HG02884 (cell line): Measurements from ENCODE around the gene AOAH.
"Not testable (repeated sequence)": the region's sequence is repeated elsewhere in the genome, so short reads cannot be mapped to it uniquely, and the experiment has no call there.

ENCODE experiments used
- ATAC-seq: cut with Tn5 transposase; IDR thresholded peaks from one replicate; pipeline ENCODE4 v1.9.1; 2021; ENCODE audit warnings: mild to moderate bottlenecking, moderate library complexity; ENCODE audit not compliant: unreplicated experiment

Gene AOAH

GRCh38 chr7:36521133-36521532 lies 203.2 kb downstream of the AOAH start:
- ATAC-seq = no peak

- ATAC-seq = no peak
Measured at GRCh38 chr7:36515847-36516246, 208.4 kb downstream of the AOAH start.

- no peak for ATAC-seq
Measured at GRCh38 chr7:36514289-36515243, 209.7 kb downstream of the AOAH start.

- ATAC-seq = no peak
Measured at GRCh38 chr7:36513393-36513792, 210.9 kb downstream of the AOAH start.

- ATAC-seq = no peak
Measured at GRCh38 chr7:36512616-36513015, 211.7 kb downstream of the AOAH start.

GRCh38 chr7:36509962-36510361 lies 214.3 kb downstream of the AOAH start:
- no peak for ATAC-seq

GRCh38 chr7:36507475-36508440 lies 216.5 kb downstream of the AOAH start:
- ATAC-seq = no peak

GRCh38 chr7:36506820-36507219 lies 217.5 kb downstream of the AOAH start:
- no peak for ATAC-seq

- no peak for ATAC-seq
Measured at GRCh38 chr7:36506130-36506798, 218.0 kb downstream of the AOAH start.

GRCh38 chr7:36504617-36505016 lies 219.7 kb downstream of the AOAH start:
- ATAC-seq = not testable (repeated sequence)

- not testable (repeated sequence) for ATAC-seq
Measured at GRCh38 chr7:36504216-36504615, 220.1 kb downstream of the AOAH start.

- no peak for ATAC-seq
Measured at GRCh38 chr7:36497775-36498174, 226.5 kb downstream of the AOAH start.

GRCh38 chr7:36497176-36497575 lies 227.1 kb downstream of the AOAH start:
- not testable (repeated sequence) for ATAC-seq

GRCh38 chr7:36496576-36496975 lies 227.7 kb downstream of the AOAH start:
- no peak for ATAC-seq

- ATAC-seq = no peak
Measured at GRCh38 chr7:36491317-36491716, 233.0 kb downstream of the AOAH start.

- no peak for ATAC-seq
Measured at GRCh38 chr7:36490419-36490830, 233.9 kb downstream of the AOAH start.

- not testable (repeated sequence) for ATAC-seq
Measured at GRCh38 chr7:36488672-36489071, 235.6 kb downstream of the AOAH start.

- ATAC-seq = no peak
Measured at GRCh38 chr7:36487756-36488336, 236.4 kb downstream of the AOAH start.

GRCh38 chr7:36486336-36486735 lies 238.0 kb downstream of the AOAH start:
- ATAC-seq = no peak

- no peak for ATAC-seq
Measured at GRCh38 chr7:36484265-36484664, 240.0 kb downstream of the AOAH start.
